GM12873 (cell line): Measurements from ENCODE around the gene TEX11.

Experiments
- CTCF ChIP-seq: IDR thresholded peaks from 2 replicates; pipeline ENCODE4 v1.5.1; 2012; ENCODE audit warnings: low read depth, mild to moderate bottlenecking, moderate library complexity, low read length, control low read depth; ENCODE audit not compliant: insufficient read depth; ENCODE audit errors: missing control alignments

Gene TEX11

GRCh38 chrX:70500826-70501225, 407.7 kb downstream of the TEX11 start:
- TF ChIP-seq CTCF, result no peak

- TF ChIP-seq CTCF, result no peak
Observed at GRCh38 chrX:70498129-70498528, 410.4 kb downstream of the TEX11 start.

GRCh38 chrX:70497026-70497425, 411.5 kb downstream of the TEX11 start:
- TF ChIP-seq CTCF, result no peak

- TF ChIP-seq CTCF, result no peak
Observed at GRCh38 chrX:70496491-70496890, 412.0 kb downstream of the TEX11 start.

GRCh38 chrX:70494441-70494840, 414.1 kb downstream of the TEX11 start:
- TF ChIP-seq CTCF, result no peak

- TF ChIP-seq CTCF, result no peak
Observed at GRCh38 chrX:70488856-70489255, 419.7 kb downstream of the TEX11 start.

GRCh38 chrX:70485466-70485865, 423.0 kb downstream of the TEX11 start:
- TF ChIP-seq CTCF, result no peak
